ENCODE data around the gene THBS2. TPM values are rescaled to one million over a fixed set of nuclear protein-coding genes. Genes with fewer than 3 reads are reported as not detected.

Gene THBS2
- total RNA-seq, 1 donor from 2014 or later: 76.2 TPM

DNA sequence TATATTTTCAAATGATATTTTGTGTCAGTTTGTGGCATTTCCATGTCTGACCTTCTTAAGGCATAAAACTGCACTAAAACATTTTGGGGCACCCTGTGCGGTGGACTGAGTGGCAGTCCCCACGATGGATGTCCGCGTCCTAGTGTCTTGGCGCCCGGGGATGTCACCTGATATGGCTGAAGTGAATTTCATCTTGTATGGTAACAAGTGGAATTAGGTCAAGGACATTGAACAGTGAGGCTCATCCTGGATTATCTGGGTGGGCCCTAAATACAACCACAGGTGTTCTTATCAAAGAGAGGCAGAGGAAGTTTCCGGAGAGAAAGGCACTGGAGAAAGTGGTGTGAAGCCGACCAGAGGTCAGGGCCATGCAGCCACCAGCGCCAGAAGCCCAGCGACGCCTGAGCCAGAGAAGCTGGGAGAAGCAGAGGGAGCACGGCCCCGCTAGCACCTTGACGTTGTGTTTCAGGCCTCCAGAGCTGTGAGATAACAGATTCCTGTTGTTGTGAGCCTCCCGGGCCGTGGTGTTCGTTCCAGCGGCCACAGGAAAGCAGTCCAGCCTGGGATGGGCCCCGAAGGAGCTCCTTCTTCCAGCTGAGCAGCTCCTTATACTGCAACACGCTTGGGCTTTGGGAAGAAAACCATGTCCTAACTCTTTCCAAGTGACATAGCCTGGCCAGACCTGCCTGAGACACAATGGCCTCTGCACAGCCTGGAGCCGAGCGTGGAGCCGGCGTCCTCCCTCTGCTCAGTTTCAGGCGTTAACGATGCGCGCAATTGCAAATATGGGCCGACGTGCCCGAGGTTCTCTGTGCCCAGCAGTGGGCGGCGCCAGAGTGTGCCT lies 22.5 kb downstream of the THBS2 start:
- H3K4me3 ChIP-seq (ENCODE audit: low read length in 3 of 3): no peak overlapping the region
- H3K36me3 ChIP-seq (ENCODE audit: control insufficient read depth in 3 of 3, insufficient read depth in 3 of 3, low read length in 3 of 3): peaks cover 0 to 8% (median 5%) of the 10 kb centered on the region in 3 donors
- no peak overlapping the region for H3K27ac ChIP-seq (ENCODE audit: low read depth, low read length)
- H3K27me3 ChIP-seq (ENCODE audit: control insufficient read depth in 3 of 3, insufficient read depth in 3 of 3, low read length in 3 of 3): peaks cover 0 to 7% (median 0%) of the 10 kb centered on the region in 3 donors
- no peak overlapping the region for H3K9ac ChIP-seq (ENCODE audit: low read depth in 1 of 3, low read length in 3 of 3)
- peaks cover 0 to 3% (median 0%) of the 10 kb centered on the region in 3 donors for H3K9me3 ChIP-seq (ENCODE audit: control insufficient read depth in 3 of 3, low read length in 3 of 3)
- H3K4me1 ChIP-seq (ENCODE audit: control insufficient read depth in 3 of 3, insufficient read depth in 3 of 3, low read length in 3 of 3): peaks cover 0 to 2% (median 0%) of the 10 kb centered on the region in 3 donors

GRCh38 chr6:169230322-169230665 lies 23.4 kb downstream of the THBS2 start:
- H3K9me3 ChIP-seq (ENCODE audit: control insufficient read depth in 3 of 3, low read length in 3 of 3): peaks cover 0 to 3% (median 0%) of the 10 kb centered on the region in 3 donors
- H3K27ac ChIP-seq (ENCODE audit: low read depth, low read length): no peak overlapping the region
- no peak overlapping the region for H3K4me3 ChIP-seq (ENCODE audit: low read length in 3 of 3)
- peaks cover 0 to 2% (median 0%) of the 10 kb centered on the region in 3 donors for H3K4me1 ChIP-seq (ENCODE audit: control insufficient read depth in 3 of 3, insufficient read depth in 3 of 3, low read length in 3 of 3)
- no peak overlapping the region for H3K9ac ChIP-seq (ENCODE audit: low read depth in 1 of 3, low read length in 3 of 3)
- peaks cover 0 to 10% (median 8%) of the 10 kb centered on the region in 3 donors for H3K36me3 ChIP-seq (ENCODE audit: control insufficient read depth in 3 of 3, insufficient read depth in 3 of 3, low read length in 3 of 3)
- peaks cover 0 to 7% (median 0%) of the 10 kb centered on the region in 3 donors for H3K27me3 ChIP-seq (ENCODE audit: control insufficient read depth in 3 of 3, insufficient read depth in 3 of 3, low read length in 3 of 3)

DNA sequence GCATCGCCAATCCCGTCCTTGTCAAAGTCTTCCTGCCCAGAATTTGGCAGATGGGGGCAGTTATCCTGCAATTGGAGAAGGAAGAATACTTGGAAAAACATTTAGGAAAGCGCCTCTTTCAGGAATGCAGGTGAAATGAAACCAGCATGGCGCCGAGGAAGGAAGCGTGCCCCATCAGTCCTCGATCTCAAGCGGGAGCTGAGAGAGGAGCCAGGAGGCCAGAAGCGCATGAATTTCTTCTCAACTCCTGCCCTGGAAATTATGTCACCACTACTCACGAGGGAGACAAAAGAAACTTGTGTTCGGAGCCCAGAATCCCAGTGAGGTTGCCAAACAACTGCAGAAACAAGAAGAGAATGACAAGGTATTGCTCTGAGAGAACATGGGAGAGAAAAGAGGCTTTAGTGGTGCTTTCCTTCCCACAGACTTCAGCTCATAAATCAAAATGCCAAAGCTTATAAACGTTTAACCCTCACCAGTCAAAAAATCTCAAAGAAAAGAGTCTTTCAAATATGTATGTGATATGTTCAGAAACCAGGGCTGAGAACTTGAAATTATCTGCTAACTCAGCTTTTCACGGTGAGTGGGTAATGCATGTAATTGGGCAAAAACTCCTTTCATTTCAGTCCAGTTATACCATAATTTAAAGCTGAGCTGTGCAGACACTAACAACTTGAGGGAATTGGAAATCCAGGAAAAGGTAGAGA lies 23.9 kb downstream of the THBS2 start:
- Histone ChIP-seq H3K27me3 (ENCODE audit: control insufficient read depth in 3 of 3, insufficient read depth in 3 of 3, low read length in 3 of 3) (peaks cover 0 to 7% (median 0%) of the 10 kb centered on the region in 3 donors), H3K4me1 (ENCODE audit: control insufficient read depth in 3 of 3, insufficient read depth in 3 of 3, low read length in 3 of 3) (peaks cover 0 to 2% (median 0%) of the 10 kb centered on the region in 3 donors), H3K36me3 (ENCODE audit: control insufficient read depth in 3 of 3, insufficient read depth in 3 of 3, low read length in 3 of 3) (peaks cover 0 to 14% (median 8%) of the 10 kb centered on the region in 3 donors), H3K4me3 (ENCODE audit: low read length in 3 of 3) (no peak overlapping the region), H3K9me3 (ENCODE audit: control insufficient read depth in 3 of 3, low read length in 3 of 3) (peaks cover 0 to 3% (median 0%) of the 10 kb centered on the region in 3 donors), H3K27ac (ENCODE audit: low read depth, low read length) (no peak overlapping the region), H3K9ac (ENCODE audit: low read depth in 1 of 3, low read length in 3 of 3) (no peak overlapping the region)

DNA sequence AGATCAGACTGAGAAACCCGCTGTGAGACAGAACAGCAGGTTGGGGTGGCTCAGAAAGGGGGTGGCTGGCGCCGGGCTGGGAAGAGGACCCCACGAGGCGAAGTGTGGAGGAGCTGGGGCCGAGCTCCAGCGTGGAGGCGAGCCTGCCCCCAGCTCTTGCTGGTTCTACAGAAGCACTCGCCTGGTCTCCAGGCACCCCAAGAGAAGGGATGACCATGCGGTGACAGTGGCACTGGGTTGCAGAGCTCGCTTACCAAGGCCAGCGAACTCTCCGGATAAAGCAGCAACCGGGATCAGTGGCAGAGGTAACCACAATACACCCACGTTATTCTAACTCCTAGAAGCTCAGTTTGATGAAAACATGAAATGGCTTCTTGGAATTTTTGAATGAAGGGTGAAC lies 26.5 kb downstream of the THBS2 start:
- H3K9me3 ChIP-seq (ENCODE audit: control insufficient read depth in 3 of 3, low read length in 3 of 3): peaks cover 0 to 1% (median 0%) of the 10 kb centered on the region in 3 donors
- no peak overlapping the region for H3K9ac ChIP-seq (ENCODE audit: low read depth in 1 of 3, low read length in 3 of 3)
- H3K4me1 ChIP-seq (ENCODE audit: control insufficient read depth in 3 of 3, insufficient read depth in 3 of 3, low read length in 3 of 3): peaks cover 0 to 2% (median 0%) of the 10 kb centered on the region in 3 donors
- peaks cover 0 to 13% (median 1%) of the 10 kb centered on the region in 3 donors for H3K36me3 ChIP-seq (ENCODE audit: control insufficient read depth in 3 of 3, insufficient read depth in 3 of 3, low read length in 3 of 3)
- H3K4me3 ChIP-seq (ENCODE audit: low read length in 3 of 3): no peak overlapping the region
- peaks cover 0 to 2% (median 0%) of the 10 kb centered on the region in 3 donors for H3K27me3 ChIP-seq (ENCODE audit: control insufficient read depth in 3 of 3, insufficient read depth in 3 of 3, low read length in 3 of 3)
- H3K27ac ChIP-seq (ENCODE audit: low read depth, low read length): no peak overlapping the region

GRCh38 chr6:169225887-169226286 lies 27.8 kb downstream of the THBS2 start:
- H3K36me3 ChIP-seq (ENCODE audit: control insufficient read depth in 3 of 3, insufficient read depth in 3 of 3, low read length in 3 of 3): peaks cover 0 to 13% (median 3%) of the 10 kb centered on the region in 3 donors
- no peak overlapping the region for H3K4me3 ChIP-seq (ENCODE audit: low read length in 3 of 3)

DNA sequence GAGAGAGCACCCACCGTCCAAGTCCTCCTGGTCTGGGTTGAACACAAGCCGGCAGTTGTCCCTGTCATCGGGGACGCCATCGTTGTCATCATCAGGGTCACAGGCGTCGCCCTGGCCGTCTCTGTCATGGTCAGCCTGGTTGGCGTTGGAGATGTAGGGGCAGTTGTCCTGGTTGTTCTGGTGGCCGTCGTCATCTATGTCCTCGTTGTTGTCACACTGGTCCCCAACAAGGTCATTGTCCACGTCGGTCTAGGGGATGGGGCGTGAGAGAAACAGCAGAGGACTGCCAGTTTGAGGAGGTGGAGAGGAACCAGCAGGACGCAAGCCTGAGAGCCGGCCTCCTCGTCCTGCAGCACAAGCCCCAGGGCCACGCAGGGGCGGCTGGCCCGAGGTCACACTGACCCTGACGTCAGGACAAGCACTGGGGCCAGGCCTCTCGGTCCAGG lies 28.5 kb downstream of the THBS2 start:
- H3K9me3 ChIP-seq (ENCODE audit: control insufficient read depth in 3 of 3, low read length in 3 of 3): peaks cover 0 to 2% (median 0%) of the 10 kb centered on the region in 3 donors
- no peak overlapping the region for H3K9ac ChIP-seq (ENCODE audit: low read depth in 1 of 3, low read length in 3 of 3)
- no peak overlapping the region for H3K27ac ChIP-seq (ENCODE audit: low read depth, low read length)
- H3K4me3 ChIP-seq (ENCODE audit: low read length in 3 of 3): no peak overlapping the region
- H3K4me1 ChIP-seq (ENCODE audit: control insufficient read depth in 3 of 3, insufficient read depth in 3 of 3, low read length in 3 of 3): peaks cover 0 to 2% (median 0%) of the 10 kb centered on the region in 3 donors
- peaks cover 0 to 13% (median 3%) of the 10 kb centered on the region in 3 donors for H3K36me3 ChIP-seq (ENCODE audit: control insufficient read depth in 3 of 3, insufficient read depth in 3 of 3, low read length in 3 of 3)
- peaks cover 0 to 2% (median 0%) of the 10 kb centered on the region in 3 donors for H3K27me3 ChIP-seq (ENCODE audit: control insufficient read depth in 3 of 3, insufficient read depth in 3 of 3, low read length in 3 of 3)

More at GRCh38 chr6:169225887-169226286, 27.8 kb downstream of the THBS2 start:
- peaks cover 0 to 2% (median 0%) of the 10 kb centered on the region in 3 donors for H3K4me1 ChIP-seq (ENCODE audit: control insufficient read depth in 3 of 3, insufficient read depth in 3 of 3, low read length in 3 of 3)
- peaks cover 0 to 2% (median 0%) of the 10 kb centered on the region in 3 donors for H3K9me3 ChIP-seq (ENCODE audit: control insufficient read depth in 3 of 3, low read length in 3 of 3)
- peaks cover 0 to 2% (median 0%) of the 10 kb centered on the region in 3 donors for H3K27me3 ChIP-seq (ENCODE audit: control insufficient read depth in 3 of 3, insufficient read depth in 3 of 3, low read length in 3 of 3)
- no peak overlapping the region for H3K9ac ChIP-seq (ENCODE audit: low read depth in 1 of 3, low read length in 3 of 3)
- H3K27ac ChIP-seq (ENCODE audit: low read depth, low read length): no peak overlapping the region

GRCh38 chr6:169224716-169225115 lies 28.9 kb downstream of the THBS2 start:
- H3K9ac ChIP-seq (ENCODE audit: low read depth in 1 of 3, low read length in 3 of 3): no peak overlapping the region
- H3K36me3 ChIP-seq (ENCODE audit: control insufficient read depth in 3 of 3, insufficient read depth in 3 of 3, low read length in 3 of 3): peaks cover 0 to 13% (median 3%) of the 10 kb centered on the region in 3 donors

DNA sequence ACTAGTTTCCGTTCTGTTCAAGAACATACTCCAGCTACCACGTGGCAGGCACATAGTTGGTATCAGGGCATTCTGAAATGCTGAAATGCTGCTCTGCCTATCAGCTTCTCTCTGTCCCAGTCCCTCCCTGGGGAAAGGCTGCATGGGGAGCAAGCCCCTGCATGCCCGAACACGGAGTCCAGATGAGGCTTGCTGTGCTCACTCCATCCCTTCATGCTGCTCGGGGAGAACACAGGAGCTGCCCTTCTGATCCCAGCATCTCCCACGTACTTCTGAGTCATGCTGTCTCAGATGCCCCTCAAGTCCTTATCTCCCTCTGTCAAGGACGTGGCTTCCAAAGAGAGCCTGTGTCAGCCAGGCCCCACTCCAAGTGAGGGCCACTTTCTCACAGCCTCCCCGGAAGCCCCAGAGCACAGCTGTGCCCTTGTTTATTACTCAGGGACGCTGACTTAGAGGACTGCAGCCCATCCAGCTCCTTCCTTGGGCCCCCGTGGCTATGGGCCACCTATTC lies 29.4 kb downstream of the THBS2 start:
- Histone ChIP-seq H3K9ac (ENCODE audit: low read depth in 1 of 3, low read length in 3 of 3) (no peak overlapping the region), H3K27me3 (ENCODE audit: control insufficient read depth in 3 of 3, insufficient read depth in 3 of 3, low read length in 3 of 3) (peaks cover 0 to 2% (median 0%) of the 10 kb centered on the region in 3 donors), H3K9me3 (ENCODE audit: control insufficient read depth in 3 of 3, low read length in 3 of 3) (peaks cover 0 to 2% (median 0%) of the 10 kb centered on the region in 3 donors), H3K27ac (ENCODE audit: low read depth, low read length) (no peak overlapping the region), H3K4me3 (ENCODE audit: low read length in 3 of 3) (no peak overlapping the region), H3K4me1 (ENCODE audit: control insufficient read depth in 3 of 3, insufficient read depth in 3 of 3, low read length in 3 of 3) (no peaks in the 10 kb centered on the region), H3K36me3 (ENCODE audit: control insufficient read depth in 3 of 3, insufficient read depth in 3 of 3, low read length in 3 of 3) (peaks cover 0 to 13% (median 3%) of the 10 kb centered on the region in 3 donors)

More at GRCh38 chr6:169224716-169225115, 28.9 kb downstream of the THBS2 start:
- Histone ChIP-seq H3K4me3 (ENCODE audit: low read length in 3 of 3) (no peak overlapping the region), H3K27me3 (ENCODE audit: control insufficient read depth in 3 of 3, insufficient read depth in 3 of 3, low read length in 3 of 3) (peaks cover 0 to 2% (median 0%) of the 10 kb centered on the region in 3 donors), H3K9me3 (ENCODE audit: control insufficient read depth in 3 of 3, low read length in 3 of 3) (peaks cover 0 to 2% (median 0%) of the 10 kb centered on the region in 3 donors), H3K27ac (ENCODE audit: low read depth, low read length) (no peak overlapping the region), H3K4me1 (ENCODE audit: control insufficient read depth in 3 of 3, insufficient read depth in 3 of 3, low read length in 3 of 3) (peaks cover 0 to 2% (median 0%) of the 10 kb centered on the region in 3 donors)

DNA sequence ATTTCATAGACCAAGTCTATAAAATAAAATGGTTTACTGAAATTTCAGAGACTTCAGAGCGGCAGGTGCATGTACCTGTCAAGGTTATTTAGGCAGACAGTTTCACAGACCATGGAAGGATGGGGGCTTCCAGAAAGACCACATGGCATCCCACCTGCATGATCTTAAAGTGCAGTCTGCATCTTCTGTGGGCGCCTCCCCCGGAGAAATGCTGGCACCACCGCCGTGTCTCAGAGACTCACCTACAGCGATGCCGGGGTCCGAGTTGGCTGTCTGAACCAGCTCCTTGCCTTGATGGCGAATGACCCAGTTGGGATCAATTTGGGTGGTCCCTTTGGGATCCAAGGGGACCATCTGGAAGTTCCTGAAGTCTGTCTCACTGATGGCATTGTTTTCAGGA lies 30.6 kb downstream of the THBS2 start:
- H3K36me3 ChIP-seq (ENCODE audit: control insufficient read depth in 3 of 3, insufficient read depth in 3 of 3, low read length in 3 of 3): peaks cover 2 to 13% (median 3%) of the 10 kb centered on the region in 3 donors
- H3K9me3 ChIP-seq (ENCODE audit: control insufficient read depth in 3 of 3, low read length in 3 of 3): peaks cover 0 to 2% (median 0%) of the 10 kb centered on the region in 3 donors
- H3K4me3 ChIP-seq (ENCODE audit: low read length in 3 of 3): no peak overlapping the region
- H3K4me1 ChIP-seq (ENCODE audit: control insufficient read depth in 3 of 3, insufficient read depth in 3 of 3, low read length in 3 of 3): no peaks in the 10 kb centered on the region
- no peak overlapping the region for H3K9ac ChIP-seq (ENCODE audit: low read depth in 1 of 3, low read length in 3 of 3)
- H3K27ac ChIP-seq (ENCODE audit: low read depth, low read length): no peak overlapping the region
- H3K27me3 ChIP-seq (ENCODE audit: control insufficient read depth in 3 of 3, insufficient read depth in 3 of 3, low read length in 3 of 3): peaks cover 0 to 2% (median 0%) of the 10 kb centered on the region in 3 donors

Measured in skeletal muscle tissue (tissue), 4 donors.